ENCODE data around the gene PYGB. TPM values are rescaled to one million over a fixed set of nuclear protein-coding genes. Genes with fewer than 3 reads are reported as not detected.
A peak's percentile ranks its signal among the peaks of the same experiment; 100 is the strongest.

Gene PYGB
- total RNA-seq, 1 experiment from 2014 or later, result 216 TPM

- intact Hi-C loops (cut with micrococcal nuclease), result loop anchor here (10.0 kb wide), 1 partner anchor 301 kb away; the partner anchor contains the start of gene APMAP
- no peaks in the 10 kb centered on the region for H3K79me2 ChIP-seq (ENCODE audit: low read length)
- no peaks in the 10 kb centered on the region for H4K20me1 ChIP-seq (ENCODE audit: low read length)
- H3K36me3 ChIP-seq (ENCODE audit: low read depth, low read length), result peaks cover 40% of the 10 kb centered on the region
- H3K9me3 ChIP-seq (ENCODE audit: low read length), result no peaks in the 10 kb centered on the region
- TF ChIP-seq EZH2phosphoT487 (IDR thresholded peaks at IDR 0.05; ENCODE audit: borderline replicate concordance, low read length), result no peak
- TF ChIP-seq CTCF (conservative IDR thresholded peaks at IDR 0.05; ENCODE audit: low read depth, low read length), result no peak
- no peak for TF ChIP-seq EZH2 (IDR thresholded peaks at IDR 0.05; ENCODE audit: low read length, unreplicated experiment)
- no peak overlapping the region for H3K4me2 ChIP-seq (ENCODE audit: low read length)
- H2AFZ ChIP-seq (ENCODE audit: low read length), result no peak overlapping the region
- H3K27me3 ChIP-seq (ENCODE audit: low read length), result no peaks in the 10 kb centered on the region
- no TSS peak for BruUV-seq (replicated peaks)
- ChIA-PET POLR2A (ENCODE audit: unreplicated experiment) (no interaction called here), CTCF (no interaction called here)
- no peaks in the 10 kb centered on the region for H3K9me2 ChIP-seq (replicated peaks; ENCODE audit: low read length)
- H3K9ac ChIP-seq (ENCODE audit: low read length), result no peak overlapping the region
- H3F3A ChIP-seq (ENCODE audit: low read length, unreplicated experiment), result no peaks in the 10 kb centered on the region
- no peak for ATAC-seq
- DNase-seq, result no peak
- peaks cover 6% of the 10 kb centered on the region; the same call in 1 of the 2 replicates for H3K4me1 ChIP-seq (ENCODE audit: insufficient read depth, low read length)
- H3K27ac ChIP-seq (ENCODE audit: low read length), result no peak overlapping the region
- no peak overlapping the region for H3K4me3 ChIP-seq (ENCODE audit: low read length)
Measured at GRCh38 chr20:25295386-25296093, 47.7 kb downstream of the PYGB start.

GRCh38 chr20:25296094-25297093 lies 48.5 kb downstream of the PYGB start:
- H3F3A ChIP-seq (ENCODE audit: low read length, unreplicated experiment), result no peaks in the 10 kb centered on the region
- CTCF ChIA-PET, result interaction anchor here (0.6 kb wide), 1 partner anchor 63 kb away, joined by 3 read pairs; no protein-coding TSS in a partner anchor
- no peaks in the 10 kb centered on the region for H3K79me2 ChIP-seq (ENCODE audit: low read length)
- H3K36me3 ChIP-seq (ENCODE audit: low read depth, low read length), result peaks cover 35% of the 10 kb centered on the region
- intact Hi-C loops (cut with micrococcal nuclease), result loop anchor here (10.0 kb wide), 1 partner anchor 302 kb away; the partner anchor contains the start of gene APMAP
- TSS peak; percentile 26 for BruUV-seq (replicated peaks)
- H3K27me3 ChIP-seq (ENCODE audit: low read length), result no peaks in the 10 kb centered on the region
- H3K9me2 ChIP-seq (replicated peaks; ENCODE audit: low read length), result no peaks in the 10 kb centered on the region
- ATAC-seq, result peak; percentile 2
- no peaks in the 10 kb centered on the region for H3K9me3 ChIP-seq (ENCODE audit: low read length)
- H3K27ac ChIP-seq (ENCODE audit: low read length), result no peak overlapping the region
- no peak for TF ChIP-seq EZH2phosphoT487 (IDR thresholded peaks at IDR 0.05; ENCODE audit: borderline replicate concordance, low read length)
- TF ChIP-seq CTCF (conservative IDR thresholded peaks at IDR 0.05; ENCODE audit: low read depth, low read length), result peak; percentile 71
- no peak overlapping the region for H3K9ac ChIP-seq (ENCODE audit: low read length)
- H3K4me3 ChIP-seq (ENCODE audit: low read length), result no peak overlapping the region
- DNase-seq, result peak; percentile 61
- peaks cover 6% of the 10 kb centered on the region; the same call in 1 of the 2 replicates for H3K4me1 ChIP-seq (ENCODE audit: insufficient read depth, low read length)
- no peak overlapping the region for H3K4me2 ChIP-seq (ENCODE audit: low read length)
- POLR2A ChIA-PET (ENCODE audit: unreplicated experiment), result no interaction called here
- no peaks in the 10 kb centered on the region for H4K20me1 ChIP-seq (ENCODE audit: low read length)
- H2AFZ ChIP-seq (ENCODE audit: low read length), result no peak overlapping the region

Data from PC-3 (cell line).